Loucy (cell line): ENCODE measurements around the gene SOCS6.

Source experiments
- CTCF ChIP-seq: fragments of 200-600 bp; sonication (generic); conservative IDR thresholded peaks from 2 replicates; pipeline ENCODE4 v1.5.1; 2014; ENCODE audit warnings: mild to moderate bottlenecking, antibody characterized with exemption, low read length
- EZH2phosphoT487 ChIP-seq: fragments of 200-600 bp; IDR thresholded peaks from 2 replicates; pipeline ENCODE4 v1.6.1; 2018; ENCODE audit warnings: antibody characterized with exemption, mild to moderate bottlenecking, moderate library complexity, borderline replicate concordance

GRCh38 chr18:70366174-70366573 lies 77.3 kb downstream of the SOCS6 start:
- TF ChIP-seq CTCF (no peak), EZH2phosphoT487 (no peak)
